NCI-H2107 treated with DMSO at 0.1 percent for 48 hours (cell line): ENCODE results near the gene RHOB.
"Not testable (repeated sequence)": the region's sequence is repeated elsewhere in the genome, so short reads cannot be mapped to it uniquely, and the experiment has no call there.

Source experiments
- DNase-seq: peaks from one replicate; lab custom pipeline; 2025; ENCODE audit not compliant: unreplicated experiment; lab: John Stamatoyannopoulos, UW

RHOB gene

GRCh38 chr2:20446917-20447436, at the start of gene RHOB:
TSS of gene RHOB (plus strand) at chr2:20447074. CDS start at chr2:20447466, 392 bp downstream.
- peak; percentile 93 for DNase-seq

- no peak for DNase-seq
Observed at GRCh38 chr2:20397811-20398447, 48.9 kb upstream of the RHOB start.

GRCh38 chr2:20398956-20399567, 47.8 kb upstream of the RHOB start:
- no peak for DNase-seq

- DNase-seq, result no peak
Observed at GRCh38 chr2:20400306-20400705, 46.6 kb upstream of the RHOB start.

- DNase-seq, result no peak
Observed at GRCh38 chr2:20400787-20401488, 45.9 kb upstream of the RHOB start.

- DNase-seq, result no peak
Observed at GRCh38 chr2:20401489-20401835, 45.4 kb upstream of the RHOB start.

GRCh38 chr2:20403774-20404312, 43.0 kb upstream of the RHOB start:
- no peak for DNase-seq

- DNase-seq, result no peak
Observed at GRCh38 chr2:20404950-20405349, 41.9 kb upstream of the RHOB start.

- DNase-seq, result no peak
Observed at GRCh38 chr2:20409039-20409438, 37.8 kb upstream of the RHOB start.

- no peak for DNase-seq
Observed at GRCh38 chr2:20410556-20411277, 36.2 kb upstream of the RHOB start.

- peak; percentile 14 for DNase-seq
Observed at GRCh38 chr2:20411361-20411894, 35.4 kb upstream of the RHOB start.

- DNase-seq, result no peak
Observed at GRCh38 chr2:20414806-20415205, 32.1 kb upstream of the RHOB start.

GRCh38 chr2:20415511-20415918, 31.4 kb upstream of the RHOB start:
- no peak for DNase-seq

GRCh38 chr2:20416723-20417122, 30.2 kb upstream of the RHOB start:
- no peak for DNase-seq

- DNase-seq, result not testable (repeated sequence)
Observed at GRCh38 chr2:20417230-20417821, 29.5 kb upstream of the RHOB start.

- no peak for DNase-seq
Observed at GRCh38 chr2:20418519-20418918, 28.4 kb upstream of the RHOB start.

- no peak for DNase-seq
Observed at GRCh38 chr2:20419007-20419576, 27.8 kb upstream of the RHOB start.

- DNase-seq, result no peak
Observed at GRCh38 chr2:20419752-20420151, 27.1 kb upstream of the RHOB start.

- no peak for DNase-seq
Observed at GRCh38 chr2:20421336-20421987, 25.4 kb upstream of the RHOB start.

- no peak for DNase-seq
Observed at GRCh38 chr2:20421988-20422370, 24.9 kb upstream of the RHOB start.
